HepG2 (cell line): ENCODE measurements around the gene PPP1R27. TPM values are rescaled to one million over a fixed set of nuclear protein-coding genes. Genes with fewer than 3 reads are reported as not detected.

Experiments used
- AHR ChIP-seq: IDR thresholded peaks from 2 replicates; pipeline ENCODE4 v1.6.1; 2018; ENCODE audit warnings: missing genetic modification reagents, missing compliant biosample characterization
- CCDC6 ChIP-seq: sonication (generic); formaldehyde crosslinking; IDR thresholded peaks from 2 replicates; pipeline ENCODE4 v1.8.1; 2022; ENCODE audit warnings: mild to moderate bottlenecking, missing genetic modification reagents, moderate library complexity
- CREM ChIP-seq, 2 experiments: sonication (generic) in 1 of 2; formaldehyde crosslinking in 1 of 2; IDR thresholded peaks; 2 replicates each; pipeline versions ENCODE4 v1.4.0 to v1.6.1; 2016 to 2020; ENCODE audit warnings: antibody characterized with exemption in 1 of 2, mild to moderate bottlenecking in 1 of 2, missing genetic modification reagents in 1 of 2
- FOXM1 ChIP-seq: sonication (generic); formaldehyde crosslinking; IDR thresholded peaks from 2 replicates; pipeline ENCODE4 v1.5.0; 2020; ENCODE audit warnings: missing genetic modification reagents
- MBD4 ChIP-seq: IDR thresholded peaks from 2 replicates; pipeline ENCODE4 v1.6.1; 2012; ENCODE audit warnings: low read length, inconsistent platforms, borderline replicate concordance
- MEF2D ChIP-seq: sonication (generic); formaldehyde crosslinking; IDR thresholded peaks from 2 replicates; pipeline ENCODE4 v1.5.1; 2020; ENCODE audit warnings: mild to moderate bottlenecking, missing genetic modification reagents
- NFAT5 ChIP-seq: sonication (generic); formaldehyde crosslinking; IDR thresholded peaks from 2 replicates; pipeline ENCODE4 v1.4.0; 2020; ENCODE audit warnings: missing genetic modification reagents
- PITX1 ChIP-seq: sonication (generic); formaldehyde crosslinking; IDR thresholded peaks from 2 replicates; pipeline ENCODE4 v1.5.1; 2020; ENCODE audit warnings: mild to moderate bottlenecking, missing genetic modification reagents
- SCMH1 ChIP-seq: sonication (generic); formaldehyde crosslinking; IDR thresholded peaks from 2 replicates; pipeline ENCODE4 v1.9.0; 2021; ENCODE audit warnings: missing genetic modification reagents, mild to moderate bottlenecking, borderline replicate concordance
- SP2 ChIP-seq: sonication (generic); formaldehyde crosslinking; IDR thresholded peaks from 2 replicates; pipeline ENCODE4 v1.5.1; 2020; ENCODE audit warnings: mild to moderate bottlenecking, missing genetic modification reagents
- TBX3 ChIP-seq: fragments of 450-650 bp; IDR thresholded peaks from 2 replicates; pipeline ENCODE4 v1.6.1; 2017; ENCODE audit warnings: antibody characterized with exemption, mild to moderate bottlenecking, inconsistent platforms, borderline replicate concordance
- TGIF2 ChIP-seq: IDR thresholded peaks from 2 replicates; pipeline ENCODE4 v1.6.1; 2016; ENCODE audit warnings: control low read depth, missing compliant biosample characterization
- TSC22D2 ChIP-seq: sonication (generic); formaldehyde crosslinking; IDR thresholded peaks from 2 replicates; pipeline ENCODE4 v1.5.1; 2020; ENCODE audit warnings: missing genetic modification reagents, mild to moderate bottlenecking, borderline replicate concordance
- ZBTB2 ChIP-seq: sonication (generic); formaldehyde crosslinking; IDR thresholded peaks from 2 replicates; pipeline ENCODE4 v1.8.0; 2022; ENCODE audit warnings: low read depth, missing genetic modification reagents
- ZC3H13 ChIP-seq: sonication (generic); formaldehyde crosslinking; IDR thresholded peaks from 2 replicates; pipeline ENCODE4 v1.8.1; 2023; ENCODE audit warnings: mild to moderate bottlenecking, missing genetic modification reagents, moderate library complexity
- ZIK1 ChIP-seq: sonication (generic); formaldehyde crosslinking; IDR thresholded peaks from 2 replicates; pipeline ENCODE4 v1.5.0; 2020; ENCODE audit warnings: mild to moderate bottlenecking, low read depth, missing genetic modification reagents, borderline replicate concordance
- ZNF225 ChIP-seq: sonication (generic); formaldehyde crosslinking; IDR thresholded peaks from 2 replicates; pipeline ENCODE4 v1.4.0; 2020; ENCODE audit warnings: mild to moderate bottlenecking, missing genetic modification reagents
- ZNF432 ChIP-seq: sonication (generic); formaldehyde crosslinking; IDR thresholded peaks from 2 replicates; pipeline ENCODE4 v1.5.0; 2020; ENCODE audit warnings: missing genetic modification reagents, mild to moderate bottlenecking, borderline replicate concordance
- ZNF784 ChIP-seq: sonication (generic); formaldehyde crosslinking; IDR thresholded peaks from 2 replicates; pipeline ENCODE4 v1.5.1; 2020; ENCODE audit warnings: missing genetic modification reagents, mild to moderate bottlenecking, borderline replicate concordance
- ZNF800 ChIP-seq: sonication (generic); formaldehyde crosslinking; IDR thresholded peaks from 2 replicates; pipeline ENCODE4 v1.4.0; 2020; ENCODE audit warnings: missing genetic modification reagents
- ZSCAN31 ChIP-seq: sonication (generic); formaldehyde crosslinking; IDR thresholded peaks from 2 replicates; pipeline ENCODE4 v1.5.0; 2020; ENCODE audit warnings: low read depth, mild to moderate bottlenecking, missing genetic modification reagents
- polyA plus RNA-seq, 8 experiments: library from polyadenylated mRNA; depleted of rRNA in 3 of 8; stranded (reverse) in 7 of 8; unstranded in 1 of 8; fragments of >200 nt; fragmentation: Illumina TruSeq in 4 of 8; extraction: Trizol in 4 of 8; gene quantifications; 2 replicates each; pipeline versions ENCODE4 v1.2.1 to v1.2.3, GENCODE V29; 2011 to 2016; ENCODE audit warnings: low read depth in 4 of 8, missing spikeins in 1 of 8, mixed read lengths in 1 of 8; ENCODE audit not compliant: insufficient read depth in 1 of 8
- total RNA-seq, 5 experiments: library from RNA; depleted of rRNA; stranded (reverse); fragments of >200 nt; fragmentation: Illumina TruSeq; extraction: Trizol; gene quantifications; 2 replicates each; pipeline ENCODE4 v1.2.3, GENCODE V29; 2016; ENCODE audit warnings: low read depth in 1 of 5

The PPP1R27 gene
- total and polyA plus RNA-seq, 2 of the 13 experiments (the other 11 are each of a cell fraction or from before 2014, with no cell fraction given) = 0.17 to 1.00 TPM

GRCh38 chr17:81832608-81833159 lies 2.2 kb downstream of the PPP1R27 start (continued):
- TF ChIP-seq ZSCAN31 (CRISPR knock-in tag) (no peak), SCMH1 (no peak), TGIF2 (no peak), ZNF800 (CRISPR knock-in tag) (no peak), TSC22D2 (CRISPR knock-in tag) (no peak), AHR (CRISPR knock-in tag) (no peak), FOXM1 (CRISPR knock-in tag) (0 out of 2 replicates have a peak, but pooled peaks have one; percentile 48), ZNF432 (CRISPR knock-in tag) (no peak), MEF2D (CRISPR knock-in tag) (0 out of 2 replicates have a peak, but pooled peaks have one; percentile 25), PITX1 (CRISPR knock-in tag) (0 out of 2 replicates have a peak, but pooled peaks have one; percentile 53), CREM (IDR thresholded peaks at IDR 0.05) (no peak), CREM (CRISPR knock-in tag; IDR thresholded peaks at IDR 0.05) (peak; percentile 7; the same call in 1 of the 2 replicates), MBD4 (no peak), NFAT5 (CRISPR knock-in tag) (peak; percentile 79; the same call in 1 of the 2 replicates), ZIK1 (CRISPR knock-in tag) (0 out of 2 replicates have a peak, but pooled peaks have one; percentile 7), SP2 (no peak), ZNF225 (CRISPR knock-in tag) (peak; percentile 85; the same call in 1 of the 2 replicates), CCDC6 (CRISPR knock-in tag) (0 out of 2 replicates have a peak, but pooled peaks have one; percentile 32), TBX3 (no peak), ZC3H13 (no peak), ZBTB2 (CRISPR knock-in tag) (no peak), ZNF784 (CRISPR knock-in tag) (0 out of 2 replicates have a peak, but pooled peaks have one; percentile 9)
